Liver (tissue), 9 donors: ENCODE results near the gene CCNA1. TPM values are rescaled to one million over a fixed set of nuclear protein-coding genes. Genes with fewer than 3 reads are reported as not detected.

Experiments
- DNase-seq: peaks from one replicate; pipeline ENCODE4 v3.0.0-alpha.2; 2017; ENCODE audit warnings: low spot score
- H3K27ac ChIP-seq, 2 donors: one replicate each; pipeline ENCODE4 v1.7.0; 2013; ENCODE audit warnings: inconsistent platforms in 2 of 2, low read length in 2 of 2, control low read depth in 1 of 2, low read depth in 1 of 2, mild to moderate bottlenecking in 1 of 2
- H3K27me3 ChIP-seq, 4 donors: one replicate each; pipeline versions ENCODE4 v1.6.1 to v1.7.0; 2013; ENCODE audit warnings: low read length in 3 of 4, inconsistent platforms in 1 of 4, mild to moderate bottlenecking in 1 of 4, moderate library complexity in 1 of 4; ENCODE audit not compliant: control insufficient read depth in 4 of 4, insufficient read depth in 4 of 4
- H3K36me3 ChIP-seq, 4 donors: one replicate each; pipeline versions ENCODE4 v1.6.1 to v1.7.0; 2013; ENCODE audit warnings: low read length in 3 of 4, mild to moderate bottlenecking in 3 of 4, low read depth in 1 of 4, moderate library complexity in 1 of 4; ENCODE audit not compliant: control insufficient read depth in 4 of 4, insufficient read depth in 3 of 4
- H3K4me1 ChIP-seq, 4 donors: one replicate each; pipeline versions ENCODE4 v1.6.1 to v1.7.0; 2013; ENCODE audit warnings: low read length in 3 of 4, mild to moderate bottlenecking in 3 of 4, moderate library complexity in 1 of 4; ENCODE audit not compliant: control insufficient read depth in 4 of 4, insufficient read depth in 4 of 4
- H3K4me3 ChIP-seq, 3 donors: one replicate each; pipeline versions ENCODE4 v1.6.1 to v1.7.0; 2013; ENCODE audit warnings: low read length in 3 of 3, control low read depth in 1 of 3, low read depth in 1 of 3, mild to moderate bottlenecking in 1 of 3
- H3K9ac ChIP-seq, 2 donors: one replicate each; pipeline ENCODE4 v1.7.0; 2013; ENCODE audit warnings: low read length in 2 of 2, mild to moderate bottlenecking in 2 of 2, moderate library complexity in 2 of 2, control low read depth in 1 of 2, low read depth in 1 of 2
- H3K9me3 ChIP-seq, 4 donors: one replicate each; pipeline versions ENCODE4 v1.6.1 to v1.7.0; 2013; ENCODE audit warnings: low read length in 3 of 4; ENCODE audit not compliant: control insufficient read depth in 4 of 4
- FOXA1 ChIP-seq: IDR thresholded peaks from 2 replicates; pipeline ENCODE4 v1.6.1; 2016; ENCODE audit warnings: antibody characterized with exemption
- FOXA2 ChIP-seq: IDR thresholded peaks from 2 replicates; pipeline ENCODE4 v1.6.1; 2016; ENCODE audit warnings: antibody characterized with exemption
- GABPA ChIP-seq, 2 donors: IDR thresholded peaks in 1 of 2; conservative IDR thresholded peaks in 1 of 2; 2 replicates each; pipeline ENCODE4 v1.6.1; 2016; ENCODE audit warnings: antibody characterized with exemption in 2 of 2, mild to moderate bottlenecking in 1 of 2, moderate library complexity in 1 of 2
- HNF4A ChIP-seq, 2 donors: conservative IDR thresholded peaks; 2 replicates each; pipeline ENCODE4 v1.6.1; 2016; ENCODE audit warnings: antibody characterized with exemption in 2 of 2, mild to moderate bottlenecking in 2 of 2
- HNF4G ChIP-seq: IDR thresholded peaks from 2 replicates; pipeline ENCODE4 v1.6.1; 2016; ENCODE audit warnings: antibody characterized with exemption
- JUND ChIP-seq, 2 donors: IDR thresholded peaks; 2 replicates each; pipeline ENCODE4 v1.6.1; 2016; ENCODE audit warnings: antibody characterized with exemption in 2 of 2
- NR2F2 ChIP-seq: IDR thresholded peaks from 2 replicates; pipeline ENCODE4 v1.6.1; 2016; ENCODE audit warnings: antibody characterized with exemption
- RAD21 ChIP-seq, 2 donors: IDR thresholded peaks; 2 replicates each; pipeline ENCODE4 v1.6.1; 2016; ENCODE audit warnings: antibody characterized with exemption in 2 of 2, mild to moderate bottlenecking in 2 of 2
- YY1 ChIP-seq: IDR thresholded peaks from 2 replicates; pipeline ENCODE4 v1.6.1; 2016; ENCODE audit warnings: antibody characterized with exemption, mild to moderate bottlenecking
- WGBS: extraction: QIAGEN DNeasy Blood & Tissue Kit; methylation state at CpG from one replicate; pipeline ENCODE4 v1.1.7; 2013; 5-methylcytosine and 5-hydroxymethylcytosine counted together
- polyA plus RNA-seq, 2 donors: library from polyadenylated mRNA; stranded (reverse) in 1 of 2; unstranded in 1 of 2; fragments of 200-250 nt in 1 of 2; fragments of >200 nt in 1 of 2; fragmentation: Nextera tagmentation in 1 of 2; extraction: Ambion mirVana in 1 of 2; gene quantifications; one replicate each; pipeline versions ENCODE4 v1.2.1 to v1.2.3, GENCODE V29; 2013 to 2015
- total RNA-seq, 2 donors: library from RNA; depleted of rRNA; stranded (reverse); fragments of >200 nt; gene quantifications; one replicate each; pipeline ENCODE4 v1.2.3, GENCODE V29; 2014
- TF ChIP-seq, protein P1 (sequence below): IDR thresholded peaks from 2 replicates; pipeline ENCODE4 v1.6.1; 2016; ENCODE audit warnings: antibody characterized with exemption, mild to moderate bottlenecking
- TF ChIP-seq, protein P2 (sequence below): fragments of 150-350 bp; IDR thresholded peaks from 2 replicates; pipeline ENCODE4 v1.5.1; 2017; ENCODE audit warnings: improper control_type of control experiment, low read depth, low read length; ENCODE audit not compliant: missing input control
- TF ChIP-seq, protein P3 (sequence below): IDR thresholded peaks from 2 replicates; pipeline ENCODE4 v1.6.1; 2016; ENCODE audit warnings: antibody characterized with exemption
- TF ChIP-seq, protein P4 (sequence below): IDR thresholded peaks from 2 replicates; pipeline ENCODE4 v1.6.1; 2016; ENCODE audit warnings: antibody characterized with exemption
- donor health status: healthy.
- donor health status: healthy.
- donor health status: healthy.
- donor health status: healthy.
- donor health status: healthy.

The CCNA1 gene
- total and polyA plus RNA-seq, 4 donors, result 0.08 to 0.09 TPM; not detected in 2

DNA sequence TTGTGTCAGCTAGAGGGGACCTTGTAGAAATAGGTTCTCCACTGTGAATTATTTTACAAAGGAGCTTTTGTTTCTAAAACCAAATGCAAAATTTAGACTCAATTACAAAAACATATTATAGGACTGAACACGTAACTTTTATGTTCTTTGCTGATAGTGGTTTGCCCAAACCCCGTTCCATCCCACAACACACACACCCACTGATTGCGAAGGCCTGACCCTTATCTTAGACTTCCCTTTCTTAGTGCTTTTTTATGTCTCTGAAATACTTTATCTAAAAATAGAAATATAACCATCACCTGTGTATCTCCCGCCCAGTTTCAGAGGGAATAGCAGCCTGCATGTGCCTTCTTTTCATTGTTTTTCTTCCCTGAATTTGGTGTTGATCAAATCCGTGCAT, 13.0 kb downstream of the CCNA1 start:
- Histone ChIP-seq H3K9me3 (no peaks in the 10 kb centered on the region), H3K4me1 (peaks cover 0 to 1% (median 0%) of the 10 kb centered on the region in 4 donors), H3K27me3 (no peaks in the 10 kb centered on the region), H3K4me3 (no peak overlapping the region), H3K27ac (no peak overlapping the region), H3K36me3 (no peaks in the 10 kb centered on the region), H3K9ac (no peak overlapping the region)
- DNase-seq, result no peak
- WGBS, result 65% methylated on average over 5 of the region's 5 CpGs
- TF ChIP-seq RAD21 (IDR thresholded peaks at IDR 0.05), result no peak
- TF ChIP-seq HNF4A (conservative IDR thresholded peaks at IDR 0.05), result no peak
- TF ChIP-seq GABPA (IDR thresholded peaks at IDR 0.05 in 1 of 2, conservative IDR thresholded peaks at IDR 0.05 in 1 of 2), result no peak
- TF ChIP-seq NR2F2, result no peak
- no peak for TF ChIP-seq FOXA1
- TF ChIP-seq, protein P1, sequence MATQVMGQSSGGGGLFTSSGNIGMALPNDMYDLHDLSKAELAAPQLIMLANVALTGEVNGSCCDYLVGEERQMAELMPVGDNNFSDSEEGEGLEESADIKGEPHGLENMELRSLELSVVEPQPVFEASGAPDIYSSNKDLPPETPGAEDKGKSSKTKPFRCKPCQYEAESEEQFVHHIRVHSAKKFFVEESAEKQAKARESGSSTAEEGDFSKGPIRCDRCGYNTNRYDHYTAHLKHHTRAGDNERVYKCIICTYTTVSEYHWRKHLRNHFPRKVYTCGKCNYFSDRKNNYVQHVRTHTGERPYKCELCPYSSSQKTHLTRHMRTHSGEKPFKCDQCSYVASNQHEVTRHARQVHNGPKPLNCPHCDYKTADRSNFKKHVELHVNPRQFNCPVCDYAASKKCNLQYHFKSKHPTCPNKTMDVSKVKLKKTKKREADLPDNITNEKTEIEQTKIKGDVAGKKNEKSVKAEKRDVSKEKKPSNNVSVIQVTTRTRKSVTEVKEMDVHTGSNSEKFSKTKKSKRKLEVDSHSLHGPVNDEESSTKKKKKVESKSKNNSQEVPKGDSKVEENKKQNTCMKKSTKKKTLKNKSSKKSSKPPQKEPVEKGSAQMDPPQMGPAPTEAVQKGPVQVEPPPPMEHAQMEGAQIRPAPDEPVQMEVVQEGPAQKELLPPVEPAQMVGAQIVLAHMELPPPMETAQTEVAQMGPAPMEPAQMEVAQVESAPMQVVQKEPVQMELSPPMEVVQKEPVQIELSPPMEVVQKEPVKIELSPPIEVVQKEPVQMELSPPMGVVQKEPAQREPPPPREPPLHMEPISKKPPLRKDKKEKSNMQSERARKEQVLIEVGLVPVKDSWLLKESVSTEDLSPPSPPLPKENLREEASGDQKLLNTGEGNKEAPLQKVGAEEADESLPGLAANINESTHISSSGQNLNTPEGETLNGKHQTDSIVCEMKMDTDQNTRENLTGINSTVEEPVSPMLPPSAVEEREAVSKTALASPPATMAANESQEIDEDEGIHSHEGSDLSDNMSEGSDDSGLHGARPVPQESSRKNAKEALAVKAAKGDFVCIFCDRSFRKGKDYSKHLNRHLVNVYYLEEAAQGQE, result no peak
- no peak for TF ChIP-seq FOXA2
- TF ChIP-seq, protein P2, sequence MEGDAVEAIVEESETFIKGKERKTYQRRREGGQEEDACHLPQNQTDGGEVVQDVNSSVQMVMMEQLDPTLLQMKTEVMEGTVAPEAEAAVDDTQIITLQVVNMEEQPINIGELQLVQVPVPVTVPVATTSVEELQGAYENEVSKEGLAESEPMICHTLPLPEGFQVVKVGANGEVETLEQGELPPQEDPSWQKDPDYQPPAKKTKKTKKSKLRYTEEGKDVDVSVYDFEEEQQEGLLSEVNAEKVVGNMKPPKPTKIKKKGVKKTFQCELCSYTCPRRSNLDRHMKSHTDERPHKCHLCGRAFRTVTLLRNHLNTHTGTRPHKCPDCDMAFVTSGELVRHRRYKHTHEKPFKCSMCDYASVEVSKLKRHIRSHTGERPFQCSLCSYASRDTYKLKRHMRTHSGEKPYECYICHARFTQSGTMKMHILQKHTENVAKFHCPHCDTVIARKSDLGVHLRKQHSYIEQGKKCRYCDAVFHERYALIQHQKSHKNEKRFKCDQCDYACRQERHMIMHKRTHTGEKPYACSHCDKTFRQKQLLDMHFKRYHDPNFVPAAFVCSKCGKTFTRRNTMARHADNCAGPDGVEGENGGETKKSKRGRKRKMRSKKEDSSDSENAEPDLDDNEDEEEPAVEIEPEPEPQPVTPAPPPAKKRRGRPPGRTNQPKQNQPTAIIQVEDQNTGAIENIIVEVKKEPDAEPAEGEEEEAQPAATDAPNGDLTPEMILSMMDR, result no peak

DNA sequence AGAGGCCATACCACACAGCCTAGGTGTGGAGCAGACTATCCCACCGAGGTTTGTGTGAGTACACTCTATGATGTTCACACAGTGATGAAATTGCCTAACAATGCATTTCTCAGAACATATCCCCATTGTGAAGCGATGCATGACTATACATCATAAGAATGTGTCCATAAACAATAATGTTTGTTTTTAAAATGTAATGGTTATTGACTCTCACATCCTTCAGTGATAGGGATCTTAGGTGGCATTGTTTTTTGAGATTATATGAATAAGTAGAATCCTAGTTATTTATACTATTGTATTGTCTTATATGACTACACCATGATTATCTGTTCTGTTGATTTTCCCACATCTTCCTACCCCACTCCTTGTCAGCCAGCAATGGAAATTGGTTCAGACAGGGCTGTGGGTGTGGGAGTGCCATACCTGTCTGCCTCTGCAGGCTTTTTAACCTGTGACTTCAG, 13.6 kb downstream of the CCNA1 start:
- WGBS, result 78% methylated on average over 2 of the region's 2 CpGs
- H3K9ac ChIP-seq, result no peak overlapping the region
- H3K9me3 ChIP-seq, result no peaks in the 10 kb centered on the region
- no peaks in the 10 kb centered on the region for H3K36me3 ChIP-seq
- DNase-seq, result no peak
- H3K27me3 ChIP-seq, result no peaks in the 10 kb centered on the region
- H3K27ac ChIP-seq, result no peak overlapping the region
- H3K4me3 ChIP-seq, result no peak overlapping the region
- H3K4me1 ChIP-seq, result peaks cover 0 to 1% (median 0%) of the 10 kb centered on the region in 4 donors
- TF ChIP-seq, protein P1, result no peak
- no peak for TF ChIP-seq JUND (IDR thresholded peaks at IDR 0.05)
- TF ChIP-seq, protein P3, sequence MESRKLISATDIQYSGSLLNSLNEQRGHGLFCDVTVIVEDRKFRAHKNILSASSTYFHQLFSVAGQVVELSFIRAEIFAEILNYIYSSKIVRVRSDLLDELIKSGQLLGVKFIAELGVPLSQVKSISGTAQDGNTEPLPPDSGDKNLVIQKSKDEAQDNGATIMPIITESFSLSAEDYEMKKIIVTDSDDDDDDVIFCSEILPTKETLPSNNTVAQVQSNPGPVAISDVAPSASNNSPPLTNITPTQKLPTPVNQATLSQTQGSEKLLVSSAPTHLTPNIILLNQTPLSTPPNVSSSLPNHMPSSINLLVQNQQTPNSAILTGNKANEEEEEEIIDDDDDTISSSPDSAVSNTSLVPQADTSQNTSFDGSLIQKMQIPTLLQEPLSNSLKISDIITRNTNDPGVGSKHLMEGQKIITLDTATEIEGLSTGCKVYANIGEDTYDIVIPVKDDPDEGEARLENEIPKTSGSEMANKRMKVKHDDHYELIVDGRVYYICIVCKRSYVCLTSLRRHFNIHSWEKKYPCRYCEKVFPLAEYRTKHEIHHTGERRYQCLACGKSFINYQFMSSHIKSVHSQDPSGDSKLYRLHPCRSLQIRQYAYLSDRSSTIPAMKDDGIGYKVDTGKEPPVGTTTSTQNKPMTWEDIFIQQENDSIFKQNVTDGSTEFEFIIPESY, result no peak
- no peak for TF ChIP-seq RAD21 (IDR thresholded peaks at IDR 0.05)
- no peak for TF ChIP-seq GABPA (IDR thresholded peaks at IDR 0.05 in 1 of 2, conservative IDR thresholded peaks at IDR 0.05 in 1 of 2)
- no peak for TF ChIP-seq YY1
- no peak for TF ChIP-seq HNF4G
- TF ChIP-seq, protein P4, sequence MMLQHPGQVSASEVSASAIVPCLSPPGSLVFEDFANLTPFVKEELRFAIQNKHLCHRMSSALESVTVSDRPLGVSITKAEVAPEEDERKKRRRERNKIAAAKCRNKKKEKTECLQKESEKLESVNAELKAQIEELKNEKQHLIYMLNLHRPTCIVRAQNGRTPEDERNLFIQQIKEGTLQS, result no peak
- TF ChIP-seq FOXA1, result no peak
